ENCODE measurements around the gene FPR3.

The FPR3 gene, protein sequence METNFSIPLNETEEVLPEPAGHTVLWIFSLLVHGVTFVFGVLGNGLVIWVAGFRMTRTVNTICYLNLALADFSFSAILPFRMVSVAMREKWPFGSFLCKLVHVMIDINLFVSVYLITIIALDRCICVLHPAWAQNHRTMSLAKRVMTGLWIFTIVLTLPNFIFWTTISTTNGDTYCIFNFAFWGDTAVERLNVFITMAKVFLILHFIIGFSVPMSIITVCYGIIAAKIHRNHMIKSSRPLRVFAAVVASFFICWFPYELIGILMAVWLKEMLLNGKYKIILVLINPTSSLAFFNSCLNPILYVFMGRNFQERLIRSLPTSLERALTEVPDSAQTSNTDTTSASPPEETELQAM

DNA sequence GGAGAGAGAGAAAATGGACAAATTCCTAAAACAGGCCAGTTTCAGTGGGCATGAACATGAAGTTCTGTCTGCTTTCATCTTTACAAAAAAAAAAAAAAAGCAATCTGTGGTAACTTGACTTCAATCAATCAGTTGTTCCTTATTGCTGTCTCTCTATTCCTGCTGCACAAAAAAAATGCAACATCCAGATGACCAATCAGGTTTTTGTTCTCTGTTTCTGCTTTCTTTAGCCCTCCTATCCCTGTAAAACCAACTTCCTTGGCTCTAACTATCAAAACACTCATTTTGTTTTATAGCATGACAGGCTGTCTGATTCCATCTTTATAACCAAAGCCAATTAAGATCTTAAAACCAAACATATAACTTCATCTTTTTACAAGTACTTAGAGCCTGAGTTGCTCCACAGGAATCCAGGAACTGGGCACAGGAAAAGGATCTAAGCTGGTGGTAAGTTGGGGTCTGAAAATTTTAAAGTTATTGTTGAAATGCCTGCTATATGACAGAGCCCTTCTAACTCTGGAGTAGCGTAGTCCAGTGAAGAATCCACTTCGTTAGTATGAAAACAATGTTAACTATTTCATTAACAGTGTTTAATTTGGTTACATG lies at the start of gene FPR3:
Gene FPR3, plus strand, starts transcription at position 273 of the 606 bp plus-strand sequence. CDS start 28,592 bp downstream, outside the sequence.
- TF ChIP-seq, protein P1, sequence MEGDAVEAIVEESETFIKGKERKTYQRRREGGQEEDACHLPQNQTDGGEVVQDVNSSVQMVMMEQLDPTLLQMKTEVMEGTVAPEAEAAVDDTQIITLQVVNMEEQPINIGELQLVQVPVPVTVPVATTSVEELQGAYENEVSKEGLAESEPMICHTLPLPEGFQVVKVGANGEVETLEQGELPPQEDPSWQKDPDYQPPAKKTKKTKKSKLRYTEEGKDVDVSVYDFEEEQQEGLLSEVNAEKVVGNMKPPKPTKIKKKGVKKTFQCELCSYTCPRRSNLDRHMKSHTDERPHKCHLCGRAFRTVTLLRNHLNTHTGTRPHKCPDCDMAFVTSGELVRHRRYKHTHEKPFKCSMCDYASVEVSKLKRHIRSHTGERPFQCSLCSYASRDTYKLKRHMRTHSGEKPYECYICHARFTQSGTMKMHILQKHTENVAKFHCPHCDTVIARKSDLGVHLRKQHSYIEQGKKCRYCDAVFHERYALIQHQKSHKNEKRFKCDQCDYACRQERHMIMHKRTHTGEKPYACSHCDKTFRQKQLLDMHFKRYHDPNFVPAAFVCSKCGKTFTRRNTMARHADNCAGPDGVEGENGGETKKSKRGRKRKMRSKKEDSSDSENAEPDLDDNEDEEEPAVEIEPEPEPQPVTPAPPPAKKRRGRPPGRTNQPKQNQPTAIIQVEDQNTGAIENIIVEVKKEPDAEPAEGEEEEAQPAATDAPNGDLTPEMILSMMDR (IDR thresholded peaks at IDR 0.05; ENCODE audit: low read depth, low read length): no peak
- no peak within 1 kb of the TSS for H3K4me3 ChIP-seq (ENCODE audit: low read depth, low read length)

DNA sequence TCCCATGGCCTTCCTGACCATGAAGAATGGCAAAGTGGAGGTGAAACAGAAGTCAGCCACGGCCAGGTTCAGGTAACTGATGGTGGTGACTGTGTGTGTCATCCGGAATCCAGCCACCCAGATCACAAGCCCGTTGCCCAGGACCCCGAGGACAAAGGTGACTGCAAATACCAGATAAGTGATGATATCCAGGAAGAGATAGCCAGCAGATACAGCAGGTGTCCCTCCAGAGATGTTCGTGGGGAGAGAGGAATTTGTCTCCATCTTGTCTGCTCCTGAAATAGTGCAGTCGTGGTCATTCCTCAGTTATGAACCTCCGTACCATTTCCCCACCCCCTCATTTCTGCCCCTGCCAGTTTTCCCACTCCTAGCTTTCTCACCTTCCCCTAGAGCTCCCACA lies 48.2 kb upstream of the FPR3 start:
- TF ChIP-seq, protein P1 (IDR thresholded peaks at IDR 0.05; ENCODE audit: low read depth, low read length): no peak
- H3K4me3 ChIP-seq (ENCODE audit: low read depth, low read length): no peak overlapping the region

DNA sequence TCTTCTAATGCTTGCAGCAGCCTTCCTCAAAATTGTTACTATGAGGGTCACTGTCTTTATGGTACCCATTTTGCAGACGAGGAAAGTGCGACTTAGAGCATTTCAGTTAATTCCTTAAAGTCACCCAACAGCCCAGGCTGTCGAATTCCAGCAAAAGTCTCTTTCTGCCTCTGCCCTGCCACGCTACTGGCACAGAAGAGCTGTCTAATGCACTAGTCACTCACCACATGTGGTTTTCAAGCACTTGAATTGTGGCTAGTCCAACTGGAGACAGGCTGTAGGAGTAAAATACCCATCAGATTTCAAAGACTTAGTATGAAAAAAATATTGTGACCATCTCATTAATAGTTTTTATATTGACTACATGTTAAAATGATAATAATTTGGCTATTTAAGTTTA lies 45.0 kb upstream of the FPR3 start:
- TF ChIP-seq, protein P1 (IDR thresholded peaks at IDR 0.05; ENCODE audit: low read depth, low read length): no peak
- H3K4me3 ChIP-seq (ENCODE audit: low read depth, low read length): no peak overlapping the region

DNA sequence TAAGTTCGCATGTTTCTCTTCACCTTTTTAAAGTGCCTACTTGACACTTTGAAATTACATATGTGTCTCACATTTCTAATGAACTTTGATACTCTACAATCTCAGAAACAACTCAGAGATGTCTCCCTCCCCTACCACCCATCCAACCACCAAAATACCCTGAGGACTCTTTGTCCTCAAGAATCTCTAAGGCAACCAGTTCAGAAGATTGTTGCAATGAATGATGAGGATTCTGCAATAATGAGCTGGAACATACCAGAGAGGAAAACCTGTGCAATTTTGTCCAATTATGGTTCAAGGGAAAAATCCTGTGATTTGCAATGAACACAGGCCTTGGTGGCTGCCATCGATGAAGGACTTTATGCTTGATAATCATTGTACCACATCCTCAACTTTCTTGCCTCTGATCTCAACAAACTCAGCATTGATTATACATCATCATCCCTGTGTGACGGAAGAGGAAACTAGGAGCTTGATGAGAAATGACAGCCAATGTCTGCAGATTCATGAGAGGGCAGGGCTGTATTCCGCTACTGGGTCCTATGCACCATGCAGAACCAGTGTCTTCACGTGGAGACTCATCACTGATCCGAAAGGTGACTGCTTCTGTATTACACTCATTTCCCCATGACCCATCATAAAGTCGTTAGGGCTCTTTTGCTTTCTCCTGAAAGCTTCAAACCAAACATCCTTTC lies 44.4 kb upstream of the FPR3 start:
- TF ChIP-seq, protein P1 (IDR thresholded peaks at IDR 0.05; ENCODE audit: low read depth, low read length): no peak

DNA sequence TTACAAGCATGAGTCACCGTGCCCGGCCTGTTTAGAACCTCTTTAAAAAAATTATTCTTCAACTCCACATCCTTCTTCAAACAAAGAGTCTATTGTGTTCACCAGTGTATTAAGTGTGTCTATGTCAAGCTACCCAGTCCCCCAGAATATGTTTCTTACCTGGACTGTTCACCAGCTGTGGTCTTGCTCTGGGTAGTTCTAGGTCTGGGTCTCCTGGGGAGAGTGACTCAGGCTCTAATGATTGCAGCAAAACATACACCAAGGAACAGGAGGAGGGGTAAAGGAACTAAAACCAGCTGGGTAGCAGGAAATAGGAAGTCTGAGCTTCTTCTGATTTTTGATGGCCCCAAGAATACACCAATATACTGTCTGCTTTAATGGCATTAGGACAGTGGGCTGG lies 43.3 kb upstream of the FPR3 start, which contains the start of gene FPR1:
Gene FPR1, minus strand, starts transcription at position 224 of the 400 bp plus-strand sequence. CDS start 4,884 bp downstream, outside the sequence.
- H3K4me3 ChIP-seq (ENCODE audit: low read depth, low read length): no peak within 1 kb of the TSS
- TF ChIP-seq, protein P1 (IDR thresholded peaks at IDR 0.05; ENCODE audit: low read depth, low read length): no peak

More for the DNA sequence above, 44.4 kb upstream of the FPR3 start:
- H3K4me3 ChIP-seq (ENCODE audit: low read depth, low read length): no peak overlapping the region

DNA sequence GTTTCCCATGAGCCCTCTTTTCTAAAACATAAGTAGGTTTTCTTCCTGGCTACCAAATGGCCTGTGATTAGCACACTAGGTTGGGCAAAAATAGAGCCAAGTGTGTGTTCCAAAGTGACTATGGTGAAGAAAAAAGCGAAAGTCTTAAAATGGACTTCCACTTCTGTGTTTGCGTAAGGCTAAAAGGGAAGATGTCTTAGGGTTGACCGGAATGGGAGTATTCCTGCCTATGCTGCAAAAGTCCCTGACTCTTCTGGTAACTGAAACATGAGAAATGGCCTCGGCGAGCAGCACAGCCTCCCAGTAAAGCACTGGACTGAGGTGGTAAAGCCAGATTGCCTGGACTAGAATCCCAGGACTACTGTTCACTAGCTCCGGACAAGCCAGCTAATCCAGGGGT lies 40.8 kb upstream of the FPR3 start:
- TF ChIP-seq, protein P1 (IDR thresholded peaks at IDR 0.05; ENCODE audit: low read depth, low read length): no peak
- H3K4me3 ChIP-seq (ENCODE audit: low read depth, low read length): no peak overlapping the region

Data from WI38 (cell line).